NCI-H1048 (cell line): ENCODE results near the gene GTPBP4.

Source experiments
- DNase-seq: peaks from one replicate; lab custom pipeline; 2025; lab: John Stamatoyannopoulos, UW

The GTPBP4 gene

DNA sequence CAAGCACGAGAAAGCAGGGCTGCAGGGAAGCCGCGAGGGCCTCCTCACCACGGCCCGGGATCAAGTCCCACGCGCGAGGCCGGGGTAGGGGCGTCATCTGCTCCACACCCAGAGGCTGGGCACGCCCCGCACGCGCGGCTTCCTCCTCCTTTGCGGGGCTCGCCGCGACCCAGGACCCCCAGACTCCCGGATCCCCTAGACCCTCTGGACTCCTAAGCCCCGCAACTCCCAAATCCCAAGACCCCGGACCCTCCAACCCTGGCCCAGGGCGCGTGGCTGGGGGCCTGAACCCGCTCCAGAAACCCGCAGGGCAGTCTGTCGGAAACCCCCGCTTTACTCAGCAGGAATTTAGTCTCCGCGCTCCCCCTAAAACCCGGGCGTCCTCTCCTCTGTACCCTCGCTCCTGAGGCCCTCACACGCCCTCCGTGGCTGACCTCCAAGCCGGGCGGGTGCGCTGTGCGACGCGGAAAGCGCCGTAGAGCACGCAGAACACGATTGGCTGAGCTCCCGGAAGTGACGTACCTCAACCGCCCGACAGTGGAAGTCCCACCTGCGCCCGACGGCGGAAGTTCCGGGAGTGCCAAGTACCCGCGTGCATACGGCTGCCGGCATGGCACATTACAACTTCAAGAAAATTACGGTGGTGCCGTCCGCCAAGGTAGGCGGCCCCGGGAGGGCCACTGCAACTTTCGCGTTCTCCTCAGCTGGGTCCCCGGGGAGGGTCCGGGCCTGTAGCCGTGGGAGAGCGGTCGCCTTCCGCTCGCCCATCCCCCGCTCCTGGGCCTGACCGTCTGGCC lies at the start of gene GTPBP4:
Gene GTPBP4 (plus strand): TSS at position 565 of the 797 bp plus-strand sequence. CDS start 46 bp downstream, at position 611.
- peak; percentile 91 for DNase-seq

DNA sequence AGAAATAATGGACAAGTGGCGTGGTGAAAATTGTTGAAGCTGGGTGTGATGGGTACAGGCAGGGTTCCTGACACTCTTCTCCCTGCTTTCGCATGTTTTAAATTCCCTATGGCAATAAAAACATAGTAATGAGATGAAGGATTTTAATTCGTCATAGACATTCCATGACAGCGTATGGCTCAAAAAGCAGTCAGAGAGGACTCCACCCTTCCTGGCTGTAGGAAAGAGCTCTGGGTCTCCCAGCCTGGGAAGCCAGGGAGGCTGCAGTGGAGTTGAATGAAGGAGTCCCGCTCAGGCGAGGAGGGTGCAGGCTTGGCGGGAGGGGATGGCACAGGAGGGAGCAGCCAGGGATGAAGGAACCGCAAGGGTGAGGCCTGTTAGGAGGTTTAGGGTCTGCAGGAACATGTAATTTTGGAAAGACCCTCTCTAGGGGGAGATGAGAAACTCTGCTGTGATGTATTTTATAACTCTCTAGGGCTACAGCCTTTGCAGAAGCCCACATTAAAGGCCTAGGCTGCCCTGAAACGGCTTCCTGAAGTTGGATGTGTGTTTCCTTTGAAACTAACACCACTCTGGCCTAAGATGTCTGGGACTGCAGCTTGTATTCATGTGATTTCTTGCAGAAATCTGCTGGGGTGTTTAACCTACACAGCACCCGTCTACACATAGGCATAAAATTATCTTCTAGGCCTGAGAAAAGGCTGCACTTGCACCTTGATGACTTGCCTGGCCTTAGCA lies 49.1 kb upstream of the GTPBP4 start:
- no peak for DNase-seq

DNA sequence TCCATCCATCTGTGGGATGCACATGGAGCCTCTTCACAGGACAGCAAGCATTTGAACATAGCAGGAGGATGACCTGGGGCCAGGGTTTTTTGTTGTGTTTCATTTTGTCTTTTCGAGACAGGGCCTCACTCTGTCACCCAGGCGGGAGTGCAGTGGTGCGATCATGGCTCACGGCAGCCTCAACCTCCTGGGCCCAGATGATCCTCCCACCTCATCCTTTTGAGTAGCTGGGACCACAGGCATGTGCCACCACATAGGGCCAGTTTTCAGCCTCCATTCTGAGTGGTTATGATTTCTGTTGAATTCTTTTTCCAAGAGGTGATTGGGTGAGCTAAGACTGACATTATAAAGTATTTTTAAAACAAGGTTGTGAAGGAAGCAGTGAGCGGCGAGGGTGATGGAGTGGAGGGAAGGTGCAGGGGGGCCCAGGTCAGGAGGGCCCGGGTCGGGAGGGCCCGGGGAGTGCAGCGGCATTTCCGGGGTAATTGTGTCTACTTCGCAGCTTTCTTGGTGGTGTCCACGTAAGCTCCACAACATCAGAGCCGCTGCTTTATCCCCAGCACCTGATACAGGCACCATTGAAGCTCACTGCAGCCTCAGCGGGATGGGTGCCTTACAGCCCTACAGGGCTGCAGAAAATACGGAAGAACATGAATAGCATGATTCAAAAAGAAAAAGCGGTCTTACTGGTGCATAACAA lies 44.8 kb upstream of the GTPBP4 start:
- DNase-seq = no peak

DNA sequence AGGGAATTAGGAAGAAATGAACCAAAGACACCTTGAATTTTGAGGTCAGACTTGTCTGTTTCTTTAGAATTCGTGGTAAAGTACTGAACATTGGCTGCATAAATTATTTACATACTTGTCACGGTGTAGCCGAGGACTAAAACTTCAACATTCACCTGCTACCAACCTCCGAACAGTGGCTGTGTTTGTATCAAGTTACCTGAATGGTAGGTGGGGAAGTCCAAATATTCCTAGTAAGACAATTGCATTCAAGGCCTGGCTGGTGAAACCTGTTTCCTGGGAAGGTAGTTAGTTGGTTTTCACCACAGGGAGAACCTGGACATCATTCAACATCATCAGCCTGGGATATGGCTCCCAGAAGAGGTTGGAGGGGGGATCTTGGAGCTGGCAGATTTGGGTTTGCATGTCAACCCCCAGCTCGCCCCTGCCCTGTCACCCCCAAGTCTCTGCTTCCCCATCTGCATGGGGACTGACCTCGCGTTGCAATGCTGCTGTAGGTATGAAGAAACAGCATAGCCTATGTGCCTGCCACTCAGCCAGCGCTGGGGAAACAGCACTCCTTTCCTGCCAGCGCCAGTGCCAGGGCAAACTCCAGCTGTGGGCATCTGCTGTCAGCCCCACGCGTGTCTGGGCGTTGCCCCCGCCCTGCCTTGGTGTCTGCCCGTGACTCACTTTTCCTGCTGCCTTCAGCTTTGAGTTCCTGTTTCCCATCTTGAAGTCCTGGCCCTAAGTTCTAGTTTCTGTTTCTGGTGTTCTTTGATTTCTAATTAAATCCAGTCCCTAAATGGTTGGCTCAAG lies 44.0 kb upstream of the GTPBP4 start:
- no peak for DNase-seq

DNA sequence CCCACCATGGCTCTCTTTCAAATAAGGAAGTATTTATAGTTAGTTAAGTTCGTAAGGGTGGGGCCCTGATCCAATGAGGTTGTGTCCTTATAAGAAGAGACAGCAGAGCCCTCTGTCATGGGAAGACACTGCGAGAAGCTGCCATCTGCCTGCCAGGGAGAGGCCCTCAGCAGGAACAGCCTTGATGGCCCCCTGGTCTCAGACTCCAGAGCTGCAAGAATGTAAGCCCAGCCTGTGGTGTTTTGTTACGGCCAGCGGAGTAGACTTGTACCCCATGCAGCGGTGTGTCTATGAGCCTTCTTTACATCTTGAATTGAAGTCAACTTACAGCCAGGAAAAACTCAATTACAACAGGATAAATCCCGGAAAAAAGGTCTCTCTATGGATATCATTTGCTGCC lies 42.5 kb upstream of the GTPBP4 start:
- no peak for DNase-seq

DNA sequence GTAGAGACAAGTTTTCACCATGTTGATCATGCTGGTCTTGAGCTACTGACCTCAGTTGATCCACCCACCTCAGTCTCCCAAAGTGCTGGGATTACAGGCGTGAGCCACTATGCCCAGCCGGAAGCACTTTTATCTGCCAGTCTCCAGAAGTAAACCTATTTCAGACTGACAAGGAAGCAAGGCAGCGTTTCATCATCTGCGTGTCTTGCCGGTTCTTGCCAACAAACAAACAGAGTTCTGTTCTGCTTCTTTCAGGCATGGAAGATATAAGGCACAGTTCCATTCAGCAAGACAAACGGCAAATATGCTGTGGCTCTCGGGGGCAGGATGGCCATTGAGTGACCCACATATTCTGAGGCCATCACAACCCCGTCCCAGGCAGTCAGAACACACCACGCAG lies 41.2 kb upstream of the GTPBP4 start:
- no peak for DNase-seq

DNA sequence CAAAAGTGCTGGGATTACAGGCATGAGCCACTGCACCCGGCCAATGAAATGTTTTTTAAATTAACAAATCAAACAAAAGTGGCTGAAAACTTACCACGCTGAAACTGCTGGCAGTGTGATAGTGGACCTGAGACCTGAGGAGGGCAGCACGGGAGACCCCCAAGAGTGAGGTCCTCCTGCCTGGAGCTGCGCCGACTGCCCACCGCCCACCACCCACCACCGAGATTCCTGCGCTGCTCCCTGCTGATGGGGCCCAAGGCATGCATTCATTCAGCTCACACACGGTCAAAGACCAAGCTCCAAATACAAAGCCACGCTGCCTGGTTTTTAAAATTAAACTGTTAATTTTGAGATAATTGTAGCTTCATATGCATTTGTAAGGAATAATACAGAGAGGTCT lies 40.4 kb upstream of the GTPBP4 start:
- no peak for DNase-seq

DNA sequence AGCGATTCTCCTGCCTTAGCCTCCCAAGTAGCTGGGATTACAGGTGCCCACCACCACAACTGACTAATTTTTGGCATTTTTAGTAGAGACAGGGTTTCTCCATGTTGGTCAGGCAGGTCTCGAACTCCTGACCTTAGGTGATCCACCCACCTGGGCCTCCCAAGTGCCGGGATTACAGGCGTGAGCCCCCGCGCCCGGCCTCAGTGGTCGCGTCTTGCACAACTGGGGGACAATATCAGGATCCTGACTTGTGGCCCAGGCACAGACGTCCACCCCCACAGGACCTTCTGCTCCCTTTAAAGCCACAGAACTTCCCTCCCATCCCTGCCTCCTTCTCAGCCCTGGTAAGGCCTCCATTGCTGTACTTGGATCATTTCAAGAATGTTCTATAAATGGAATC lies 39.9 kb upstream of the GTPBP4 start:
- DNase-seq = no peak

DNA sequence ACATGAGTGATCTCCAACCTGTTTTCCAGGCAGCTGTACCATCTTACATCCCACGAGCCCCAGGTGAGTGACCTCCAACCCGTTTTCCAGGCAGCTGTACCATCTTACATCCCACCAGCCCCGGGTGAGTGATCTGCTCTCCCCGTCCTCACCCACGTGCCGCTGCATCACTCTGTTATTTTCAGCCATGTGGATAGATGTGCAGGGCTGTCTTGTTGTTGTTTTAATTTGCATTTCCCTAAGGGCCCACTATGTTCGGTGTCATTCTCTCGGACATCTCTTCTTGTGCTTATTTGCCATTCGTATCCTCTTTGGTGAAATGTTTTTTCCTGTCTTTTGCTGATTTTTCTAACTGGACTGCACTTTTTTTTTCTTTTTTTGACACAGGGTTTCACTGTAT lies 38.8 kb upstream of the GTPBP4 start:
- DNase-seq = no peak

DNA sequence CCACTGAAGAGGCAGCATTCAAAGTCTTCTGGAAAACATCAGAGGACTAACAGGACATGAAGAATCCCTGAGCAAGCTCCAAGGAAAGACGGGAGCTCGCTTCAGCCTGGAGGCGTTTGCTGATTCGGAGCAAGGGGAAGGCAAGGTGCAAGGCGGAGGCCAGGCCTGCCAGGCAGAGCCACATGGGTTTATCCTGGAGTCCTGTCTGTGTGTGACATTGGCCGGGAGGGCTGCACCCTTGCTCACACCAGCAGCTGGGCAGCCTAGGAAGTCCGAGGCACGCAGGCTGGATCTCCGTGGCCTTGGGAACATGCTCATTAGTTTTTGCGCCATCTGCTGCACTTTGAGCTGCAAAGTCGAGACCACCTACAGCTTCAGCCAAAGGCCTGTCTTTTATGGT lies 34.4 kb upstream of the GTPBP4 start:
- DNase-seq = no peak

DNA sequence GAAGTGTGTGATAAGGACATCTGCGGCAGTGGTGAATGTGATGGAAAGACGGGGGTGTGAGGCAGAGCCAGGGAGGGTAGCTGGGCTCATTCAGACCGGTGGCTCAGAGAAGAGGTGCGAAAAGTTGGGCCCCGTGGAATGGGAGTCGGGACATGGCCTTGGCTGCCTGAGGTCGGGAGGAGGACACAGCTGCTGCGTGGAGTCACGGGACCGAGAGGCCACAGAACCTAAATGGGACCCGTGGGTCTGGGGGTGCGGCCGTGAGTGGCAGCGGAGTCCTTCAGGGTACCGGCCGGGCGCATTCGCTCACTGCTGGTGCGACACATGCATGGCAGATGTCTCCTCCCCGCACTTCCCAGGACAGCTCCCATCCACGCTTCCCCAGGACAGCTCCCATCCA lies 33.8 kb upstream of the GTPBP4 start:
- DNase-seq = no peak

DNA sequence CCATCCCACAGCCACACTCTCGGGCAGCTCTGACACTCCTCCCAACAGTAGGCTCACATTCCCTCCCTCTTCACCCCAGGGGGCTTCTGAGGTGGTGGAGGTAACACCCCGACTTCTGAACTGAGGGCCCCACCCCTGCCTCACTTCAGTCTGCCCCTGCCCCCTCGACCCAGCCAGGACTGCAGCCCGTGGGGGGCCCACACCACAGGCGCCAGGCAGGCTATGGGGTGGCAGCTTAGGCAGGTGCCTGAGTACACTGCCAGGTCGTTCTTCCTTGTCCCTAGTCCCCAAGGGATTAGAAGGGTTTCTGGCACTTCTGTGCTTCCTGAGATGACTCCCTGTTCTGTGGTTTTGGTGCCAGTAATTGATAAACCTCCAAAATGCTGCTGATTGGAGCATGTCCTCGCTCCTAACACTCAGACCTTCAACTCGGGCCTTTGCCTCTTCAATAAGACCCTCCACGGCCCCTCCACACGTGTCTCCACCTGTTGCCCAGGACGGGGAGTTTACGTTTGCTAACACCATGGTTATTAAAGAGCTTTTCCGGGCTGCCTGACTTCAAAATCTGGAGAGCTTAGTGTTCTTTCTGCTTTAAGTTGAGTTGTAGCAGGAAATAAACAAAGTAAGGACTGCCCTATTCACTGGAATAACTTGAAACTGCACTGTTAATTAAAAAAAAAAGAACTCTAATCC lies 33.0 kb upstream of the GTPBP4 start:
- DNase-seq = no peak

DNA sequence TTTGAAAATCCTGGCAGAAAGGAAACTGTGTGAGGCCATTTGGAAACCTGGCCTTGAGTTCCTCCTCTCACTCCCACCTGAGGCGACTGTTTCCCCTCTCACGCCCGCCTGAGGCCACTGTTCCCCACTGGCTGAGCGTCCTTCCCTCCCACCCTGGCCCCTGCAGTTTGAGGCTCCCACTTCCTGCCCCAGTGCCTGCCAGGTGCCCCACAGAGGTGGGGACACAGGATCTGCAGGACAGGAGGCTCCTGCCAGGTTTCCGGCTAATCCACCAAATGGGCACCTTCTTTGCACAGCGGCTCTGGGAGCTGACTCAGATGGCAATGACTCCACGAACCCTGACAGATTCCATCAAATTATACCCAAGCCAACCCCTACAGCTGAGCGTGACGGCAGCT lies 32.4 kb upstream of the GTPBP4 start:
- DNase-seq = no peak

DNA sequence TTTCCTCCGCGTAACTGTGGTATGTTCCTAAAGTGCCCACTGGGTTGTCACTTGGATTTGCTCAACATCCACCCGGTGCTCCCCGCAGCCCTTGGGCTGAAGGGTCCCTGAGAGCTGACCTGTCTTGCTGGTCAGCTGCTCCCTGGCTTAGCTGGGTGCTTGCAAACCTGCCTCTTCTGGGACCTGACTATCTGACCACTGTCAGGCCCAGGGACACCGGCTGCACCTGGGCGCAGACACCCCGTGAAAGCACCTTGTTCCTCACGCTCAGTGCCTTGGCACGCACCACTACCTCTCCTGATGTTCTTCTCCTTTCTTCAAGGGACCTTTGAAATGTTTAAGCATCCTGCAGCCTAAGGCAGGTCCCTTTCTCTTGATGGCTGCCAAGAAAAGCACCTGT lies 30.1 kb upstream of the GTPBP4 start:
- no peak for DNase-seq

DNA sequence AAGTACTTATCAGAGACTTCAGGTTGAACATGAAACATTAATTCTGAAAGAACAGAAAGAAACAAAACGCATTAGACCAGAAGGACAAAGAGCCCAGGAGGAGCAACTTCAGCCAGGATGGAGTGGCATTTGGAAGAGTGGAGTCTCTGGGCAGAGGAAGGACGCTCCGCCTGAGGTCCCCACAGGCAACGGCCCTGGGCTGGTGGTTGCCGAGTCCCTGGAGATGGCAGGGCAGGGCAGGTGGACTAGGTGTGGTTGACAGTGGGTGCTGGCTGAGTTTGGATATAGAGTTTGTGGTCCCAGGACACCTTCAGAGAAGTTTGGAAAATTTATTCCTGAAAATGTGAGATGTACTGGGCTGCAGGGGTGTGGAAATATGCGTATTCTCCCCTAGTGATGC lies 29.4 kb upstream of the GTPBP4 start:
- DNase-seq = no peak

DNA sequence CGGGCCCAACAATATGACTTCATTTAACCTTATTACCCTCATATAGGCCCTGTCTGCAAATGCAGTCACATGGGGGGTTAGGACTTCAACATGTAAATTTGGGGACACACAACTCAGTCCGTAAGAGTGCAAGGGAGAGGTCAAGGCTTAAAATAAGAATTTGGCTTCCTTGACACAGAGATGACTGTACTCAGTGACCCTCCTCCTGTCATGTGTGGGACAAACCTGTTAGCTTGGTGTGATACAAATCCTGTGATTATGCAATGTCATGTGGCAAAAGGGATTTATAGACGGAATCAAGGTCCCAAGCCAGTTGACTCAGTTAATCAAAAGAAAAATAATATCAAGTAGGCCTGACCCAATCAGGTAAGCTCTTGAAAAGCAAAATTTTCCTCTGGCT lies 25.9 kb upstream of the GTPBP4 start:
- DNase-seq = no peak

DNA sequence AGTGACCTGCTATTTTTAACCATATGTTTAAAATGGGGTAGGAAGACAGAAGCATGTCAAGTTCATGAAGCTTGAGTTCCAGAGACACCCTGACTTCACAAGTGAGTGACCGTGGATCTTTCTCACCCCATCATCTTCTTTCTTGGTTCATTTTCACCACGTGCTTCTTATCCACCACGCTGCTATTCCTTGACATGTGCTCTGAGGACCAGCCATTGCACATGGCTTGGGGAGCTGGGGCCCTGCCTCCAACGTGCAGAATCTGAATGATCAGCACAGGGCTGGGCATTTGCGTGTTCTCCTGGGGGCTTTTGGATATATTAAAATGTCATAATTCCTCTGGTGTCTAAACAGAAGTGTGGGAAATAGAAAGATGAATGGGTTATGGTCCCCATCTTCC lies 25.0 kb upstream of the GTPBP4 start:
- no peak for DNase-seq

DNA sequence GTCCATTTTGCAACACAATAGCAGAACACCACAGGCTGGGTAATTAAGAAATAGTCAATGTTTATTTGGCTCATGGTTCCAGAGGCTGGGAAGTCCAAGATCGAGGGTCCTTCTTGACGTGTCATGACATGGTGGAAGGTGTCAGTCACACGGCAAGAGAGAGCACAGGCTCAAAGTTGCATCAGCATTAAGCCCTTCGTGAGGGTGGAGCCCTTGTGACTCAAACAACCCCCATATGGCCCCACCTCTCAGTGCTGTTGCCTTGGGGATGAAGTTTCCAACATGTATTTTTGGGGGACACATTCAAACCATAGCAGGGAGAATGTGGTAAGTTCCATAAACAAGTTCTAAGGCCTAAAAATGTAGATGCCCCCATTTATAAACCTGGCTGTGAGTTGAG lies 24.6 kb upstream of the GTPBP4 start:
- no peak for DNase-seq

DNA sequence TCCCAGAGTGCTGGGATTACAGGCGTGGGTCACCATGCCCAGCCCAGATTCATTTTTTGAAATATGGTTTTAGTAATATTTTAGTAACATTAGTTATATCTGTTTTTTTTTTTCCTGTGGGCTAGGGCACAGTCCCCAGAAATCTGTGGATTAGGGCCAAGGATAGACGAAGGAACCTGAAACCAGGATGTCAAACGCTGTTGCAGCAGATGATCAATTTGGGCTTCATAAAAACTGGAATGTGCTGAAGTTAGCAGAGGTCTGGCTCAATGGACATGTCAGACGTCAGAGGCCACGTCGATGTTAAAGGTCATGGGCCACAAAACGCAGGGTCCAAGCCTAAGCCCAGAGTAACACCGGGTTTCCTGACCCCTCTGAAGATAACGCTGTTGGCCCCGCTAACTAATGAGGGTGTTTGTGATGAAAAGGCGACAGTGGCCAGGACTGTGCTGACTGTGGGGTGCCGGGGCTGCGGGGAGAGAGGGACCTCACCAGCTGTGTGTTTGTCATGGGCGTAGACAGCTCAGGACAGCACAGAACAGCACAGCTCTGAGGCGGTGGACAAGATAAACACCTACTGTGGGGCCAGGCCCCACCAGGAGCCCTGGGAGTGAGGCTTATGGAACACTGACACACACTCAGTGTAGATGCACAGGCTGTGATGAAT lies 23.8 kb upstream of the GTPBP4 start:
- DNase-seq = no peak

DNA sequence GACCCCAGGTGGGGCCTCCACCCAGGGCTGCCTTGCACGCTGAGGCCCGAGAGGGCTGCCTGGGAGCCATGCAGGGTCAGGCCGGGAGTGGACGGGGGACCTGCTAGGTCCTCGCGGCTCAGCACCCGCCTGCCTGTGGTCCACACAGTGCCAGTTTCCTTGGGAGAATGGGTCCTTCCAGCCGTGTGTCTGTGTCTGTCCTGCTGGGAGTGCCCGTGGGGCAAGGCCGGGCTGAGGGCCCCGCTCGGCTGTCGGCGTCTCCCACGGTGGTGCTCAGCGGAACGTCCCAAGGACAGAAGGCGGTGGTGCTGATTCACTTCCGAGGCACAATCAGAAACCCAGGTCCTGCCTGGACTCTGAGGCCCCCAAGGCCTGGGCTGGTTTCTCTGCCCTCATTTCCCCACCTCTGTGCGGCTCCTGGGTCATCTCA lies 23.2 kb upstream of the GTPBP4 start:
- no peak for DNase-seq
